B cell (primary cell): ENCODE data around the gene NOL4L.

ENCODE experiments used
- CTCF ChIP-seq: fragments of 200-600 bp; IDR thresholded peaks from one replicate; pipeline ENCODE4 v1.8.0; 2022; ENCODE audit warnings: antibody characterized with exemption, mild to moderate bottlenecking
- EZH2 ChIP-seq: IDR thresholded peaks from 2 replicates; pipeline ENCODE4 v1.6.1; 2012; ENCODE audit warnings: borderline replicate concordance, low read depth, mild to moderate bottlenecking, moderate library complexity, low read length; ENCODE audit not compliant: insufficient read depth, poor library complexity, severe bottlenecking

- TF ChIP-seq CTCF (no peak), EZH2 (no peak)
These were observed 12.7 kb downstream of the NOL4L start for GRCh38 chr20:32572271-32572968.
